Progenitor cell of endocrine pancreas (in vitro differentiated cells): ENCODE measurements around the gene FAM83D. TPM values are rescaled to one million over a fixed set of nuclear protein-coding genes. Genes with fewer than 3 reads are reported as not detected.

Experiments used
- DNase-seq: peaks from one replicate; pipeline ENCODE4 v3.0.0; 2021; ENCODE audit warnings: low spot score; ENCODE audit not compliant: unreplicated experiment
- H3K27ac Mint-ChIP-seq: 2 replicates; pipeline ENCODE4 v1.8.0; 2021; ENCODE audit warnings: mild to moderate bottlenecking, moderate library complexity, mixed read lengths
- H3K27me3 Mint-ChIP-seq: 2 replicates; pipeline ENCODE4 v1.8.0; 2021; ENCODE audit warnings: mixed read lengths
- H3K36me3 Mint-ChIP-seq: 2 replicates; pipeline ENCODE4 v1.8.0; 2022; ENCODE audit warnings: mixed read lengths; ENCODE audit not compliant: insufficient read depth
- H3K4me1 Mint-ChIP-seq: 2 replicates; pipeline ENCODE4 v1.8.0; 2021; ENCODE audit warnings: low read depth, mixed read lengths
- H3K4me3 Mint-ChIP-seq: 2 replicates; pipeline ENCODE4 v1.8.0; 2021; ENCODE audit warnings: low read depth, mild to moderate bottlenecking, moderate library complexity, mixed read lengths
- H3K9me3 Mint-ChIP-seq: 2 replicates; pipeline ENCODE4 v1.8.0; 2021; ENCODE audit warnings: low read depth, mixed read lengths
- total RNA-seq: library from RNA; stranded (reverse); gene quantifications from 2 replicates; pipeline ENCODE4 v1.2.1, GENCODE V29; 2021
- TF ChIP-seq, protein P1 (sequence below): fragments of 200-600 bp; sonication (generic); IDR thresholded peaks from one replicate; pipeline ENCODE4 v1.5.0; 2021; ENCODE audit warnings: antibody characterized with exemption, mild to moderate bottlenecking; ENCODE audit not compliant: unreplicated experiment

FAM83D gene
- total RNA-seq, 1 donor from 2014 or later: 12.6 TPM

DNA sequence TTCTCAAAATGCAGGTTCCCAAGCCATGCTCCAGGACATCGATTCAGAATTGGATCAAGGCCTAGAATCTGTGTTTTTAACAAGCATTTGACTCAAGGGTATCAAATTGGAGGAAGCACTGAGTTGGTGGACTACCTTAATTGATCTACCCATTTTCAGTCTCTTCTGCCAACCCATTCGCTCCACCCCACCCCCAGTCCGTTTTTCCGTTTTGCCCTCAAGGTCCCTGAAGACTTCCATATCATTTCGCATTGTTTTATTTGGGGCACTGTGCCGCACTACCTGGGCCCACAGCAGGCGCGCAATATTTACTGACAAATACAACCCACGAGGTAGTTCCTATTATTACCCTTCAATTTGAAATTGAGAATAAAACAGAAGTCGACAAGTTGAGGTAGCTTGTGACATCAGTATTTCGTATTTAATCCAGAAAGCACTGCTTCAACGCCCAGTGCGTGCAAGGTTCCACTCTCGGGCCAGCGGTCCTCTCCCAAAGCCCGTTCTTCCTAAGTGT, 35.4 kb downstream of the FAM83D start:
- no peaks in the 10 kb centered on the region for H3K9me3 Mint-ChIP-seq

DNA sequence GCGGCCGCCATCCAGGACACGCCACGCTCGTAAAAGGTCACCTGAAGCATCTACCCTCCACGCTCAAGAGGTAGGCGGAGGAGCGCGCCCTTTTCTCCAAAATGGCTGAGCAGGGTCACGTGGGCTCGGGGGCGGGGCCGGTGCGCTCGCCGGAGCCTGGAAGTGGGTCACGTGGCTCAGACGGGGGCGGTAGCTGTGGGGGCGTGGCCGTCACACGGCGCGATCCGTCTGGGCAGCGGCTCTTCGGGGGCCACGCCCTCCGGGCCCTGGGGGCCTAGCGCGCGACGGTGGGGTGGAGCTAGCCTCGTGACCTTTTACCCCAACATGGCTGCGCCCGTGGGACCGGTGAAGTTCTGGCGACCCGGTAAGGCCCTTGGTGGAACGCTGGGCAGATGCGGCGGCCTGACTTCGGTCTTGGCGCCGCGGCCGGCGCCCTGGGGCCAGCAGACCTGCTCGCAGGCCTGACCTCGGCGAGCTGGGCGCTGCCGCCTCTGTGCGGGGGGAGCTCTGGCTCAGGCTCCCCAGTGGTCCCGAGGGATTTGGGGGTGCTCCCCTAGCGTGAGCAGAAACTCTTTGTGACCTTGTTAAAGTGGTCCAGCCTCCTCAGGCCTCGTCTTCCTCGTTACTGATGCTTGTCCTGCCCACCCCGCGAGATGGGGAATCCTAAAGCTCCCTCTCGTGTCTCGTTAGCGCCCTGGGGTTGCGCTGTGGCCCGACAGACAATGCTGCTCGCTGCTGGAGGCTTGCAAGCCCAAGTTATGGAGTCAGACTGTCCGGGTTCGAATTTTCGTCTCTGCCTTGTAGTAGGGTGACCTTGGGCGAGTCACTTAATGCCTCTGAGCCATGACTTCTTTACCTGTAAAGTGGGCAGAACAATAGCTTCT, 36.1 kb downstream of the FAM83D start, which contains the start of gene DHX35:
TSS of gene DHX35 (plus strand) at position 301 of the 884 bp plus-strand sequence. CDS start at position 325, 24 bp downstream.
- H3K36me3 Mint-ChIP-seq: peaks cover 1% of the 10 kb centered on the region
- H3K4me1 Mint-ChIP-seq: peaks cover 7% of the 10 kb centered on the region
- TF ChIP-seq, protein P1, sequence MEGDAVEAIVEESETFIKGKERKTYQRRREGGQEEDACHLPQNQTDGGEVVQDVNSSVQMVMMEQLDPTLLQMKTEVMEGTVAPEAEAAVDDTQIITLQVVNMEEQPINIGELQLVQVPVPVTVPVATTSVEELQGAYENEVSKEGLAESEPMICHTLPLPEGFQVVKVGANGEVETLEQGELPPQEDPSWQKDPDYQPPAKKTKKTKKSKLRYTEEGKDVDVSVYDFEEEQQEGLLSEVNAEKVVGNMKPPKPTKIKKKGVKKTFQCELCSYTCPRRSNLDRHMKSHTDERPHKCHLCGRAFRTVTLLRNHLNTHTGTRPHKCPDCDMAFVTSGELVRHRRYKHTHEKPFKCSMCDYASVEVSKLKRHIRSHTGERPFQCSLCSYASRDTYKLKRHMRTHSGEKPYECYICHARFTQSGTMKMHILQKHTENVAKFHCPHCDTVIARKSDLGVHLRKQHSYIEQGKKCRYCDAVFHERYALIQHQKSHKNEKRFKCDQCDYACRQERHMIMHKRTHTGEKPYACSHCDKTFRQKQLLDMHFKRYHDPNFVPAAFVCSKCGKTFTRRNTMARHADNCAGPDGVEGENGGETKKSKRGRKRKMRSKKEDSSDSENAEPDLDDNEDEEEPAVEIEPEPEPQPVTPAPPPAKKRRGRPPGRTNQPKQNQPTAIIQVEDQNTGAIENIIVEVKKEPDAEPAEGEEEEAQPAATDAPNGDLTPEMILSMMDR: peak; percentile 17
- H3K27ac Mint-ChIP-seq: peak within 1 kb of the TSS; percentile 98
- H3K27me3 Mint-ChIP-seq: no peaks in the 10 kb centered on the region
- H3K9me3 Mint-ChIP-seq: no peaks in the 10 kb centered on the region
- peak; percentile 96 for DNase-seq
- peak within 1 kb of the TSS; percentile 94 for H3K4me3 Mint-ChIP-seq

More for the DNA sequence above, 35.4 kb downstream of the FAM83D start:
- H3K4me3 Mint-ChIP-seq: peak overlapping the region; percentile 94
- TF ChIP-seq, protein P1: no peak
- H3K27ac Mint-ChIP-seq: peak overlapping the region; percentile 98
- H3K4me1 Mint-ChIP-seq: peaks cover 7% of the 10 kb centered on the region
- peaks cover under 1% of the 10 kb centered on the region for H3K36me3 Mint-ChIP-seq
- no peak for DNase-seq
- H3K27me3 Mint-ChIP-seq: no peaks in the 10 kb centered on the region

DNA sequence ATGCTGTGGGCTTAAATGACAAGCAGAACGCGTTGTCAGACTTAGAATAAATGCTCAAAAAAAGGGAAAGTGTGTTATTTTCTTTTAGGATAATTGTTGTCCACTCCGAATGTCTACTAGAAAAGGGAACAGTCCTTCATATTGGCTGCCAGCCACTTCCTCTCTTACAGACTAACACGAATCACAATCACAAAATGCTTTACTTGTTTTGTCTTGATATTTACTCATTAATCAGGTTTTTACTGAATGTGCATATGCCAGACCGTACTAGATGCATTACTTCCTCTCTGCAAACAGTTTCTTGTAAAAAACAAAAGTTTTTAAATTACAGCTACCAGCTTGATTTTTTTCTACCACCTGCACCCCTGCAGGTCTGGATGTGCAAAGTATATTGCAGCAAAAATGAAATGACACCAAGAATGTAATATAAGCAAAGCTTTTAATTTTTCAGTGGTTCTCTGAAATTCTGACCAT, 36.7 kb downstream of the FAM83D start:
- H3K9me3 Mint-ChIP-seq: no peaks in the 10 kb centered on the region
- DNase-seq: no peak
- peaks cover 7% of the 10 kb centered on the region for H3K4me1 Mint-ChIP-seq
- peaks cover 1% of the 10 kb centered on the region for H3K36me3 Mint-ChIP-seq
- H3K4me3 Mint-ChIP-seq: peak overlapping the region; percentile 94
- H3K27ac Mint-ChIP-seq: peak overlapping the region; percentile 96
- H3K27me3 Mint-ChIP-seq: no peaks in the 10 kb centered on the region
- TF ChIP-seq, protein P1: no peak

DNA sequence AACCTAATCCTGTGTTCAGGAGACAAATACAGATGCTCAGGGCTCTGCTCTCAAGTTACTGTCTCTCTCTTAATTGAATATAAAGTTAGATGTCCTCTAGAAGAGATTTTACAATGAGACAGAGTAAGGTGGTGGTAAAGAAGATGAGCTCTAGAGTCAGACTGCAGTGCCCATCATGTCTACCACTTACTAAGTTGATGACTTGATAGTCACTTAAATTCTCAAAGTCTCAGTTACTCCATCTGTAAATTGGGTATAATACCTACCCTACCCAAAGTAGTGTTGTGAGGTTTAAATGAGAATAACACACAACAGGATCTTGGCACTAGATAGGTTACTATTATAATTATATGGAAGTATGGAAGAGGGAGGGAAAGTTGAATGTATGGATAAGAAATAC, 37.5 kb downstream of the FAM83D start:
- Mint-ChIP-seq H3K36me3 (peaks cover 1% of the 10 kb centered on the region), H3K27ac (no peak overlapping the region), H3K9me3 (no peaks in the 10 kb centered on the region), H3K27me3 (no peaks in the 10 kb centered on the region), H3K4me3 (no peak overlapping the region), H3K4me1 (peaks cover 7% of the 10 kb centered on the region)
- TF ChIP-seq, protein P1: no peak
- no peak for DNase-seq

DNA sequence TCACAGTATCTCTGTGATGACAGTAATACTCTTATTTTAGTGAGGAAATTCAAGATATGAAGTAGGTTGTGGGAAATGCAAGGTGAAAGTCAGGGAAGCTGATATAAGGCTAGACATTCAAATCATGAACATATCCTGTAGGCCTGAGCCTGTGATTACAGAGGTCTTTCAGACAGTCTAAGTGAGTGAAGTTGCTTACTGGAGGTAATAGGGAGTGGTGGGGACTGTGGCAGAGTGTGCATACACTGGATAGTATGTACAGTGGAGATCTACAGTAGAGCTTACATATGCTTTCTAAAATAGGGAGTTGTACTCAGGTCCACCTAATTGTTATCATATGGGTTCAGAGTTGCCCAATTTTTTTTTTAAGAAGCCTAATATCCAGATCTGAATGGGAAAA, 39.0 kb downstream of the FAM83D start:
- no peaks in the 10 kb centered on the region for H3K27me3 Mint-ChIP-seq
- no peak overlapping the region for H3K4me3 Mint-ChIP-seq
- TF ChIP-seq, protein P1: no peak
- DNase-seq: no peak
- peaks cover 1% of the 10 kb centered on the region for H3K36me3 Mint-ChIP-seq
- H3K4me1 Mint-ChIP-seq: peaks cover 7% of the 10 kb centered on the region
- H3K9me3 Mint-ChIP-seq: no peaks in the 10 kb centered on the region
- no peak overlapping the region for H3K27ac Mint-ChIP-seq
